Measurements from ENCODE around the gene PLEKHA1.

GRCh38 chr10:122464250-122464510 is 89.7 kb downstream of the PLEKHA1 start:
- TF ChIP-seq CTCF (IDR thresholded peaks at IDR 0.05; ENCODE audit: insufficient read depth, low read length, poor library complexity, severe bottlenecking), result no peak
- TF ChIP-seq EZH2phosphoT487 (conservative IDR thresholded peaks at IDR 0.05; ENCODE audit: low read length), result no peak

Data from SU-DHL-6 (cell line).